Esophagus squamous epithelium (tissue), 4 donors: Measurements from ENCODE around the gene ABHD12B.

Experiments used
- POLR2A ChIP-seq, 4 donors: fragments of 450-650 bp; IDR thresholded peaks; one replicate each; pipeline ENCODE4 v1.6.1; 2017; ENCODE audit warnings: antibody characterized with exemption in 4 of 4, mild to moderate bottlenecking in 4 of 4, moderate library complexity in 3 of 4
- TF ChIP-seq, protein P1 (sequence below), 6 experiments: fragments of 450-650 bp in 4 of 6; fragments of 200-600 bp in 2 of 6; sonication (generic) in 2 of 6; IDR thresholded peaks; one replicate each; pipeline ENCODE4 v1.5.1; 2016 to 2019; ENCODE audit warnings: antibody characterized with exemption in 6 of 6, mild to moderate bottlenecking in 4 of 6, moderate library complexity in 4 of 6

DNA sequence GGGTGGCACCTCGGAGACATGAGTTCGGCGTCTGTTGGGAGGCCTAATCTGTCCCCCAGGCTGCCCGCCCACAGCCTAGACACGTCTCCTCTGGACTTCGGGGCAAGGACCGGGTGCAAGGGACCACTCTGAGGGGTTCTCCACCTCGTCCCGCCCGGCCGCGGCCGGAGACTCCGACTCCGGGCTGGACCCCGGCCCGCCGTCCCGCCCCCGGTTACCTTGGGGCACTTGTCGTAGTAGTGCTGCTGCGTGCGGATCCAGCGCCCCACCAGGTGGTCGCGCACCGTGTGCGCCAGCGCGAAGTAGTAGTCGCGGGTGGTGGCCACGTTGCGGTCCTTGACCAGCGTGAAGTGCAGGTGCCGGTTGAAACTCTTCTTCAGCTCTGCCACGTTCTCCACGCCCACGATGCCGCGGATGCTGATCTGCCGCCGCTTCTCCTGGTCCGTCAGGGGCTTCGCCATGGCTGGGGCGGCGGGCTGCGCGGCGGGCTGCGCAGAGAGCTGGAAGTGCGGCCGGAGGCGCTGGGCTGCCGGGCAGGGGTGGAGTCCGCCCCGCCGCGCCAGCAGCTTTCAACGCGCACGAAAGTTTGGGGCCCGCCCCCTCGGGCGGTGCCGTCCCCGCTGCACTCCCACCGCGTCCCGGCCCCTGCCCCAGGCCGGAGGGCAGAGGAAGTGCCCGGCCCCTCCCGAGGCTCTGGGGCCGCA, 72.2 kb downstream of the ABHD12B start, which contains the start of gene PYGL:
- TF ChIP-seq, protein P1, sequence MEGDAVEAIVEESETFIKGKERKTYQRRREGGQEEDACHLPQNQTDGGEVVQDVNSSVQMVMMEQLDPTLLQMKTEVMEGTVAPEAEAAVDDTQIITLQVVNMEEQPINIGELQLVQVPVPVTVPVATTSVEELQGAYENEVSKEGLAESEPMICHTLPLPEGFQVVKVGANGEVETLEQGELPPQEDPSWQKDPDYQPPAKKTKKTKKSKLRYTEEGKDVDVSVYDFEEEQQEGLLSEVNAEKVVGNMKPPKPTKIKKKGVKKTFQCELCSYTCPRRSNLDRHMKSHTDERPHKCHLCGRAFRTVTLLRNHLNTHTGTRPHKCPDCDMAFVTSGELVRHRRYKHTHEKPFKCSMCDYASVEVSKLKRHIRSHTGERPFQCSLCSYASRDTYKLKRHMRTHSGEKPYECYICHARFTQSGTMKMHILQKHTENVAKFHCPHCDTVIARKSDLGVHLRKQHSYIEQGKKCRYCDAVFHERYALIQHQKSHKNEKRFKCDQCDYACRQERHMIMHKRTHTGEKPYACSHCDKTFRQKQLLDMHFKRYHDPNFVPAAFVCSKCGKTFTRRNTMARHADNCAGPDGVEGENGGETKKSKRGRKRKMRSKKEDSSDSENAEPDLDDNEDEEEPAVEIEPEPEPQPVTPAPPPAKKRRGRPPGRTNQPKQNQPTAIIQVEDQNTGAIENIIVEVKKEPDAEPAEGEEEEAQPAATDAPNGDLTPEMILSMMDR (IDR thresholded peaks at IDR 0.05) = no peak
- peak in 2 of 4 donors; percentile 73 to 79 for TF ChIP-seq POLR2A (IDR thresholded peaks at IDR 0.05)
